PC-9 (cell line): Measurements from ENCODE around the gene OR12D1.

Source experiments
- CTCF ChIP-seq: fragments of 200-600 bp; sonication (generic); conservative IDR thresholded peaks from 2 replicates; pipeline ENCODE4 v1.6.1; 2017; ENCODE audit warnings: mixed run types, antibody characterized with exemption, mild to moderate bottlenecking, moderate library complexity
- EZH2 ChIP-seq: fragments of 200-600 bp; sonication (generic); IDR thresholded peaks from 2 replicates; pipeline ENCODE4 v1.8.0; 2017; ENCODE audit warnings: antibody characterized with exemption, low read depth

- TF ChIP-seq CTCF = no peak
- no peak for TF ChIP-seq EZH2
Measured at GRCh38 chr6:29414588-29414987, at the start of gene OR12D1.
